Ureter (tissue), 1 donor: ENCODE results near the gene RANGAP1. TPM values are rescaled to one million over a fixed set of nuclear protein-coding genes. Genes with fewer than 3 reads are reported as not detected.
"Not testable (repeated sequence)": the region's sequence is repeated elsewhere in the genome, so short reads cannot be mapped to it uniquely, and the experiment has no call there.

Experiments used
- DNase-seq: peaks from one replicate; pipeline ENCODE4 v3.0.0-alpha.2; 2020; ENCODE audit warnings: low spot score
- total RNA-seq: library from RNA; stranded (reverse); gene quantifications from one replicate; pipeline ENCODE4 v1.2.4, GENCODE V29; 2023
- donor health status: DM: yes; HTN: yes; CAD: no.

The RANGAP1 gene
- total RNA-seq, 1 donor from 2014 or later, result 59.7 TPM

DNA sequence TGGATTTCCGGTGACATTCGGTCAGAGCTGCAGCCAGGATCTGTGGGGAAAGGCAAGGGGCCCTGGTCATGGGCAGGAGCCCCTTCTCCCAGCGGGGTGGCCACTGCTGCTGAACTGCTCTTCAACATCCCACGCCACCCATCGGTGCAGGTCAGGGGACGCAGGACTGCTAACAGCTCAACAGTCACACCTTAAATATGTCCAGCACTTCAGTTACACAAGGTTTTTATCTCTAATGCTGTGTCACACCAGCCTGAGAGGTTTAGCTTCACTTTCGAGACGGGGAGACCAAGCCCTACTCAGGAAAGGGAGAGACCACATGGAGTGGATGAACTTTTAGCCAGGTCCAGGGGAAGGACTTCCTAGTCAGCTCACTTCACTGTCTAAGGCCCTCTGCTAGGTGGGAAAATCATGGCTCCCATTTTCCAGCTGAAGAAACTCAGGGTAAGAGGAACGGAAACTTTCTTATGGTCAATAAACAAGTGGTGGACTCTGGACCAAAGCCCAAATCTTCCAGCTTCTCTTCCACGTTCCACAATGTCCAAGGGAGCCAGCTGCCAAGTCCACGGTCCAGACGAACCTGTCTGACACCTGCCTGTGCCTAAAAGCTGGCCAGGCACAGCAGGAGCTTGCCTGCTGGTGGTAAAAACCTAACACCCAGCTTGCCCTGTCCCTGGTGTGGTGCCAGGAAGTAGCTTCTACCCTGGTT is 24.3 kb downstream of the RANGAP1 start:
- no peak for DNase-seq

DNA sequence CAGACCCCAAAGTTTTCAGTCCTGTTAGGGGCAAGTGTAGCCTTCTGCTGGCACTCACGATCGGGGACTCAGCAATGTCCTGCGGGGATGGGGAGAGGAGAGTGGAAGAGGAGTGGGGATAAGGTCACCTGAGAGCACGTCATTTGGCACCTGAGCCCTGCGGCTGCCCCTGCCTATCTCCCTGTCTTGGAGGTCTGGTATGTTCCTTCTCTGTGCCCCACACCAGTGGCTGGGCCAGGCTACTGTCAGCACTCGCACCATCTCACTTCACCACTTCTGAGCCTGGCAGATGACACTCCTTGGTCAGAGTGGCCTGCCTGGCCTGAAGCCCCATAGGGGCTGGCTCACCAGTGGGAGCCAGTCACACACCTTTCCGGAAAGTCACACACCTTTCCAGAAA is 25.1 kb downstream of the RANGAP1 start:
- DNase-seq, result no peak

DNA sequence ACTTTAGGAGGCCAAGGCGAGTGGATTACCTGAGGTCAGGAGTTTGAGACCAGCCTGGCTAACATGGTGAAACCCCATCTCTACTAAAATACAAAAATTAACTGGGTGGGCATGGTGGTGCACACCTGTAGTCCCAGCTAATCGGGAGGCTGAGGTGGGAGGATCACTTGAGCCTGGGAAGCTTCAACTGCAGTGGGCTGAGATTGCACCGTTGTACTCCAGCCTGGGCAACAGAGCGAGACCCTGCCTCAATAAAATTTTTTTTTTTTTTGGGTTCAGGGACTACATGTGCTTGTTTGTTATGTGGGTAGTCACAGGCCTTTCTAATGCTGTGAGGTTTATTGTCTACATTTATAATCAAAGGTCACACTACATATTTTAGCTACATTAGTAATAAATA is 26.2 kb downstream of the RANGAP1 start:
- DNase-seq, result not testable (repeated sequence)

DNA sequence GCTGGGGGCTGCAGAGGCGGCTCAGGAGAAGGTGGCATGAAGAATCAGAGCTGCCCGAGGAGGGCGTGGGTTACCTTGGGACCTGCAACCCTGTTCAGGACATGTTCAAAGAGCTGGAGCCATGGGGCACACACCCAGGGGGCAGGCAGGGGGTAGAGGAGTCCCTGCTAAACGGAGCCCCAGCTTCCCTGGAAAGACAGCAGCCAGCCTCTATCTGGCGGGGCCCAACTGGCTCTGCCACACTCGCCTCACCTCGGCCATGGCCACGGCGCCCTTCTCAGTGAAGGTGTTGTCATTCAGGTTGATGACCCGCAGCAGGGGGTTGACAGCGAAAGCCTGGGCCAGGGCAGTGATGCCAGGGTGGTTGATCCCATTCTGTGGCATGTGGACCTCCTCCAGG is 28.3 kb downstream of the RANGAP1 start:
- DNase-seq, result no peak

DNA sequence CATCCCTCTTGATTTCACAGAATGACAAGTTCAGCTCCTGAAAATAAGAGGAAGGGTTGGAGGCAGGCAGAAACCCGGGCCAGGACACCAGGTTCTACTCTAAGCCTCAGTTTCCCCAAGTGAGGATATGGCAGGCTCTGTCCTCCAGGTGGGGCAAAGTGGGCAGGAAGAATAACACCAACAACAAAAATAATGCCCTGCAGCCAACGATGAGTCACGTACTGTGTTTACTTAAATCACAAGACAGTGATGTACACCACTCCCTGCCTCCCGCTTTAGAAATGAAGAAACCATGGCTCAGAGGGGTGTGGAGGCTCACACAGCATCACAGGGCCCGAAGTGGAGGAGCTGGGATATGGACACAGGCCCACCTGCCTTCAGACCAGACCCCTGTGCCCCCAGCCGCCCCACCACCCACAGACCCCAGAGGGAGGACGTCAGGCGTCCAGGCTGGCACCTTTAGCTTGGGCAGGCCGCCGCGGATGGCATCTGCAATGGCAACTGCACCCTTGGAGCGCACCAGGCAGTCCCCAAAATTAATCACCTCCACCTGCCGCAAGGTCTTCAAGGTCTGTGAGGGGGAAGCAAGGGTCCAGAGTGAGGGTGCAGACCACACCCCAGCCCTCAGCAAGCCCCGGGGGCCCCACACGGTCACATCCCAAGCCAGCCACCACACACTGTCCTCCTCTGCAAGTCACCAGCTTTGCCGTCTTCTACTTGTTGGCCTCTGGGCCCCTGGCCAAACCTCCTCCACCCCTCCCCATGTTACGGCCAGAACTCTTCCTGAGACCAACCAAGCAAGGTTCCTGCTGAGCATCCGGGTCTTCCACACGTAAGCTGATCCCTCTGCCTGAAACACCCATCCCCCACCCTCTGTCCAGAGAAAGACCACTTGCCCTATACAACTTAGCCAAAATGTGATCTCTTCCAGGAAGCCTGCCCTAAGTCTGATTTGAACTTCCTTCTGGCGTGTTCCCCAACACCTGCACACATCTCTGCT is 29.4 kb downstream of the RANGAP1 start:
- DNase-seq, result no peak

DNA sequence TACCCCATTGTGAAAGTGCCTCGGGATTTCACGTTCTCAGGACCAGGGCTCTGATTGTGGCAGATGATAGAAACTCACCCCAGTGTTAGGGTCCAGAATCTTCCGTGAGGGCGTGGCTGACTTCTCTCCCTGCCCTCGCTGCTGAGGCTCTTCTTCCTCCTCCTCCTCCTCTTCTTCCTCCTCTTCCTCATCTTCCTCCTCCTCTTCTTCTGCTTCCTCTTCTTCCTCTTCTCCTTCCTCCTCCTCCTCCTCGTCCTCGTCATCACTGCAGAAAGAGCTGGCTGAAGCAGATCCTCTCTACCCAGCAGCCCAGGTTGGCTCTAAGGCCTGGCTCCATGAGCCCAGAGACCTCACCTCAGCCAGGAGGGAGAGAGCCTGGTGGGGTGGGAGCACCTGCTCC is 31.8 kb downstream of the RANGAP1 start:
- no peak for DNase-seq

DNA sequence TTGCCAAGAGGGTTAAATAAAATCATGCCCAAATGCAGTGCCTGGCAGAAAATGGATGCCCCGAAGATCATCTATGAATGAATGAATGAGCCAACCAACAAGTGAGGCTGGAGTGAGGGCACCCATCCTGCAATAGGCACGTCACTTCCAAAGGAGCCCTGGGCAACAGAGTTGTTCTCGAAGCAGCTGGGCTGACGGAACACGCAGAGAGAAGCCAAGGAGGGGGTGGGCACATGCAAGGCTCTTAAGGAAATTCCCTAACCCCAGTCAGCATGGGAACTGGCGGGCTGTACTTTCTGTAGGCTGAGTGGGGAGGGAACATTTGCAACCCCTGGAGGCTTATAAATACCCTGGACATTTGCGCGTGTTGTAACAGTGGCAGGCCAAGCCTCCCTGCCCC is 33.6 kb downstream of the RANGAP1 start:
- no peak for DNase-seq

DNA sequence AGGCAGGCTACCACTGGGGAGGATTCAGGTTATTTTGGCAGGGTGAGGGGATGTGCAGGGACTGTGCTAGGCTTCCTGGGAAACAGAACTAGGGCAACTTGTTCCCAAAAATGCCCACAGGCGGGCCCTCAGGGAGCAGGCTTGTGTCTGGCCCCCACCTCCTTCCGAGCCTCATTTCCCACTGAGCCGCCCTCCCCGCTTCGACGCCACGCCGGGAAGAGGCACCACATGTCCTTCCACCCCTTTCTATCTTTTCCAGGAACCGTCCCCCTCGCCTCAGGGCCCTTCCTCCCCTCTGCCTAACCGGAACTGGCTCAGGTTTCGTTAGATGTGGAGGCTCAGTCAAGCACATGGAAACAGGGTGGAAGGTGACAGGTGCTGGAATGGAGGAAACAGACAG is 35.9 kb downstream of the RANGAP1 start:
- no peak for DNase-seq

DNA sequence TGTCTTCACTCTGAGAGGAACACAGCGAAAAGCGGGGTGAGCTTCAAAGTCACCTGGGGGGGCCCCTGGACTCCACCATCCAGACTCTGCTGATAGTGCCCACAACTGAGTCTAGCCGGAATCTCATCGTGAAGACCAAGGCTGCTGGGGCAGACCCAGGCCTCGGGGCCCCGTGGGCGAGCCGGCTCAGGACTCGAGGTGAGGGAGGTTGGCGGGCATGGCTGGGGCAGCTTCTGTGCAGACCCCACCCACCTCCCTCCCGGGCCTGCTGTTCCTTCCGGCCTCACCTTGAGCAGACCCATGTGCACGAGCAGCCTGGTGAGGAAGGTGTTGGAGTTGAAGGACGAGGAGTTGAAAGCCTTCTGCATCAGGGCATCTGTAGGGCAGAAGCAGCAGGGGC is 36.5 kb downstream of the RANGAP1 start:
- DNase-seq, result no peak

DNA sequence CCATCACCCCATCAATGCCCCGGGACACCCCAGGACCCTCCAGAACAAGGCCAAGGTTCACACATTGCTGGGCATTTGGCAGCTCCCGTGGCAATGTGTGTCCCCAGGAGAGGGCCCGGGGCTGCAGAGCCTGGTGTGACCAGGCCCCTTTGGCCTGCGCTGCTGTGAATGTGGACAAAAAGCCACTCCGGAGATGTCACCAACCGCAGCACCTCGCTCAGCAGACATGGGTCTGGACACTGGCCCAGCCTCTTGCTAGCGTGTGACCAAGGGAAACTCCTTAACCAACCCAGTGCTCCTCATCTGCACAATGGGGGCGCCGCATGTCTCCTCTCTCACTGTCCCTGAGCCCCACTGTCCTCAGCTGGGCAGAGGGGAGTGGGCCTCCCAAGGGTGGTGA is 37.2 kb downstream of the RANGAP1 start:
- no peak for DNase-seq

DNA sequence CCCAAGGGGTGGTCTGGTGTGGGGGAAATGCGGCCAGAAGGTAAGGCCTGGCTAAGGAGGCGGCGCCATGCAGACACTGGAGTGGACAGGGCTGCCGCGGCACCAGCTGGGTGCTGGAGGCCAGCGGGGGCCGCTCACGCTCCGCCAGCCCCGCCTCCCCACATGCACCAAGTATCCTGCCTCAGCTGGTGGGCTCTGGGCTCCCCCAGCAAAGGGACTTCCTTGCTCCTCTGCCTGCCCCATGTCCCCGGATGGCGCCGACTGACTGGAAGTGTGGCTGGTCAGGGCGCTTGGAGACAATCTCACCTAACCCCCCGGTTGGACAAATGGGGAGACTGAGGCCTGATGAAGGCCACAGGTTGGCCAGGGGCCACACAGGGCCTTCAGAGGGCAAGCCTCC is 37.7 kb downstream of the RANGAP1 start:
- DNase-seq, result no peak

DNA sequence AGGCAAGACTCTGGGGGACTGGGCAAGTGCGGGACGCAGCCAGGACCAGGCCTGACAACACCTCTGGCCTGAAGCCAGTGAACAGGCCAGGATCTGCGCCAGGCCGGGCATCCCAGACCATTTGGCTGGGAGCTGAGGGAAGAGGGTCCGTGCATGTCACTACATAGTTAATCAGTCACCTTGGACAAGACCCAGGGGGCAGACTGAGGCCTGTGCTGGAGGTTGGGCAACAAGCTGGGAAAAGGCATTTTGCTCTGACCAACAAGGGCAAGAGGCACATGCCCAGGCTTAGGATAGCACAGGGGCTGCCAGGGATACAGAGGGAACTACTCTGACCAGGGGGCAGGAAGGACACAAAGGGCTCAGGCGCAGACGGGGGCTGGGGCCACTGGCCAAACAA is 38.3 kb downstream of the RANGAP1 start:
- no peak for DNase-seq

DNA sequence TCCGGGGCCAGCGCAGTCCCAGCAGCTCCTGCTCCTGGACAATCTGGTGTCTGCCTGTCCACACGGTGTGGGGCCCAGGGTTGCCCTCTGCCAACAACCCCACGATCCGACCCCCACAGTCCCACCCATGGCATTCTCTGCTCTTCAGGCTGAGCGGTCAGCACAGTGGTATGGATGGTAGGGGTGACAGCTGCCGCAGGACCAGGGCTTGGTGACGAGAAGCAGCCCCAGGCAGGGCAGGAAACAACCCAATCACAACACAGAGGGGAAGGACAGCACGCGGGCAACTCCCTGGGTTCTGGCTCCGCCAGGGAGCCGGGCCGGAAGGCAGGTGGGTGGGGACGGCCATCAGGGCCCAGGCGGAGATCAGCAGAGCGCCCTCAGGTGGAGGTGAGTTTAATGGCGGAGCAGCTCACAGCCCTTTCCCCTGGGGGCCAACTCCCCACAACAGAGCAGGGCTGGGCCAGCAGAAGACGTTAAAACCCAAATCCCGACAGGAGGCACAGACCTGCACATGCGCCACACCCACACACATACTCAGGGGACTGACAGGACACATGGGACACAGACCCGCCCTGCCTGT is 40.0 kb downstream of the RANGAP1 start:
- DNase-seq, result no peak

DNA sequence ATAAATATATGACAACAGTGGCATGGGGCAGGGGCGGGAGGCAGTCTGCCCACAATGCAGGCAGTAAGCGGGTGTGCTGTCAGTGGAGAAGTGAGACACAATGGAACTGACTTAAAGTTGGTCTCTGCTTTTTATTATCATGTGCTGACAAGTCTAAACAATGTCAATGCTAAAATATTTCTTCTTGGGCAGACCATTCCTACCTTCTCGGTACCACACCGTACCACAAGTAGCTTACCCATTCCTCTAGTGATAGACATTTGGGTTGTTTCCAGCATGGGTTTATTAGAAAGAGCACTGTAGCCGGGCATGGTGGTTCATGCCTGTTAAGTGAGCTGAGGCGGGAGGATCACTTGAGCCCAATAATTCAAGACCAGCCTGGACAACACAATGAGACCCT is 42.6 kb downstream of the RANGAP1 start:
- no peak for DNase-seq

DNA sequence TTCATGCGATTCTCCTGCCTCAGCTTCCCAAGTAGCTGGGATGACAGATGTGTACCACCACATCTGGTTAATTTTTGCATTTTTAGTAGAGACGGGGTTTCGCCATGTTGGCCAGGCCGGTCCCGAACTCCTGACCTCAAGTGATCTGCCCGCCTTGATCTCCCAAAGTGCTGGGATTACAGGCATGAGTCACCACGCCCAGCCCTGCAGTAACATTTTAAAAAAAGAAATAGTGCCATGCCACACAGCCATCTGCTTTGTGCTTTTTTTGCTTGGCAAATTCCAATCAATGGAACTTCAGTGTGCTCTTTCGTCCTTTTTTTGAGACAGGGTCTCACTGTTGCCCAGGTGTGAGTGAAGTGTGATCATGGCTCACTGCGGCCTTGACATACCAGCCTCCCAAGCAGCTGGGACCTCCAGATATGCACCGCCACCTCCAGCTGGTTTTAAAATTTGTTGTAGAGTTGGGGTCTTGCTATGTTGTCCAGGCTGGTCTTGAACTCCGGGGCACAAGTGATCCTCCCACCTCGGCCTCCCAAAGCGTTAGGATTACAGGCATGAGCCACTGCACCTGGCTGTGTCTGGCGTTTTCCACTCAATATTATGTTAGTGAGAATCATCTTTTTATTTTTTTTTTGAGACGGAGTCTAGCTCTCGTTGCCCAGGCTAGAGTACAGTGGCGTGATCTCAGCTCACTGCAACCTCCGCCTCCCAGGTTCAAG is 43.4 kb downstream of the RANGAP1 start:
- DNase-seq, result no peak

DNA sequence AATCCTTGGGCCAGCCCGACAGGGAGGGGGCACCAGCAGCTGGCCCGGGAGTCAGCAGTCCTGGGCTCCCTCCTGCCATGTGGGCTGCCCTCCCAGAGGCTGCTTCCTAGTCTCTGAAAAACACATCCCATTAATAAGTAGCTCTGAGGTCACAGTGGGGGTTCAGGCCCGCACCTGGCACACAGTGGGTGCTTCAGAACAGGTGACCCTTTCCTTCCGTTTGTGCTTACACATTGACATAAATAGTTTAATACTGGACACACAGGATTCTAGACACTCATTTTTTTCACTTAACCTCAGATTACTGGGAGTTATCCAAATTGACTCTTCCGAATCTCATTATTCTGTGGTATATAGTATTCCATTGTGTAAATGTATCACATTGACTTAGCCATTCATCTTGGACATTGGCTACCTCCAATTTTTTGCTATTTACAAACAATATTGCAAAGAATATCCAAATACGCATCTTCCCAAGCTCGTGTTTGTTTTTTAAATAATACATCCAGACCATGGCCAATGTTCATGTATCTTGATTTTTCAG is 44.8 kb downstream of the RANGAP1 start:
- DNase-seq, result no peak

DNA sequence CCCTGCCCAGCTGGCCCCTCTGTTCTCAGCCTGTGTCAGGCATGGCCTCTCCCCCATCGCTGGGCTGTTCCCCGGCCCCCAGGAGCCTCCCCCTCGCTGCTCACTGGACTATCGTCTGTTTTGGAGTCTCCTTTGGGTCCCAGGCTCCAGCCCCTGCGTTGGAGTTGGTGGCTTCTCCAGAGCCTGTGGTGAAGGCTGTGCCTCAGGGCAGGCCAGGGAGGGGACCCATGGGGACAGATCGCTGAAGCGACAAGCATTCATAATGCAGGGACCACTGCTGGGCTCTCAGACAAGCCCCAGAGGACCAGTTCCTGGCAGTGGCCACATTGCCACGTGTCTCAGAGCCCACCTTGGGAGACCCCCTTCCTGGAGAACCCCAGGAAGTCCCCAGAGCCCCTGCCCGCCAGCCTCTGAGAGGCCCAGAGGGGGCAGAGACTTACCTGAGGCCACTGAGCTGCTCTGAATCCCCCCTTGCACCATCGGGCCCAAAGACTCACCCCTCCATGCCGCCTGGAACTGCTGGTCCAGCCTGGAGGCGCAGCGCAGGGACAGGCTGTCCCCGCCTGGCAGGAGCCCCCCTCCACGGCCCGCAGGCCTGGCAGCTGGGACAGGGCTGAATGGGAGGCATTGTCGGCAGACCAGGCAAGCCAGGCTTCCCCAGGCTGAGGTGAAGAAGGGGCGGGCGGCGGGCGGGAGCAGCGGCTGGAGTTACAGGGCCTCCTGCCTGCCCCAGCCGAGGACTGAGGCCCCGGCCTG is 45.4 kb downstream of the RANGAP1 start, which contains the start of gene CHADL:
Gene CHADL, minus strand, starts transcription at position 555 of the 756 bp plus-strand sequence. Its CDS starts 50 bp downstream, at position 505.
- no peak for DNase-seq

DNA sequence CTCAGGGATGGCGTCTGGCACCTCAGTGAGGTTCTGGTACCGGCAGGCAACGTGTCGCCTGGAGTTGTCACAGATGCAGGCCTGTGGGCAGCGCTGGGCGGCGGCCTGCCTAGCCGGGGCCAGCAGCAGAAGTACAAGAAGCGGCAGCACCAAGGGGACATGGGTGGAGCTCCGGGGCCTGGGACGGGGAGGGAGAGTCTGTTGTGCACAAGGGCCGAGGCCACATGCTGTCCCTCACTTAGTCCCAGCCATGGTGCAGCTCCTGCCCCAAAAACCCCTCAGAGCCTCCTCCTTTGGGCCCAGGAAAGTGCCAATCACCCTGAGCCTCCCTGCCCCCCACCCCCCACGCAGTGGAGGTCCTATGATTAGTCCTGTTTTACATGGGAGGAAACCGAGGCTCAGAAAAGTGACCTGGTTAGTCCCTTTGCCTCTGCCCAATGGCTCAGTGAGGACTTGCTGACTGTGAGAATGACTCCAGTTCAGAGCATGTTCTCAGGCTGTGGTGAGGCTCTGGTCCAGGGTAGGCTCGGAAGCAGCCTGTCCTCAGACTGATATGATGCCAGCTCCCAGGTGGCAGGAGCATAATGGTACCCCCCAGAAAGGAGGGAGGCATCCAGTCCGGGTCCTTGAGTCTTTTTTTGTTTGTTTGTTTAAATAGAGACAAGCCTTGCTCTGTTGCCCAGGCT is 46.4 kb downstream of the RANGAP1 start:
- DNase-seq, result no peak

DNA sequence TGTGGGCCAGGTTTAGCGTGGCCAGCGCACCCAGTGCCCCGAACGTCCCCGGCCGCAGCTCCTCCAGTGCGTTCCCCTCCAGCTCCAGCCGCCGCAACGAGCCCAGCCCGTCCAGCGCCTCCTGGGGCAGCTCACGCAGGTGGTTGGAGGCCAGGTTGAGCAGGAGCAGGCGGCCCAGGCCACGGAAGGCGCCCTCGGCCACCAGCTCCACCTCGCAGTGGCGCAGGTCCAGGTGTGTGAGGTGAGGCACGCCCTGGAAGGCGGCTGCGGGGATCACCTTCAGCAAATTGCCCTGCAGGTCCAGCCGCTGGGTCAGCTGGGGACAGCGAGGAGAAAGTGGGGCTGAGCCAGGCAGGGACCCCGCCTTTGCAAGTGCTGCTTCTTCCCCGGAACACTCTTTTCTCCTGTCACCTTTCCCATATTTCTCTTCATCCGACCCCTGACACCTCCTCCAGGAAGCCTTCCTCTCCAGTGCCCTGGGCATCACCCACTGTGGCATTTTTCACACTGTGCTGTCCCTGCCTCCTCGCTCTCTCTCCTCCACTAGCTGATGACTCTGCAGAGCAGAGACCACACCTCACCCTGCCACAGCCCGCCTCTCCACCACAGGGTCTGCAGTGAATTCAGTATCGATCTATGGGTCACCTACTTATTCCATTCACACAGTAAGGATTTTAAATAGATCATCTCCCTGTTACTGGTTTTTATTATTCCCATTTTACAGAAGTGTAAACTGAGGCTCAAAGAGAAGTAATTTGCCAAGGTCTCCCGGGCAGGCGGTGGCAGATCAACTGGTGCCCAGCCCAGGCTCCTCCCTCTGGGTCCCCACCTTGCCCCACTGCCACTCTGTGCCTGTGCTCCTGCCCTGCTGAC is 47.2 kb downstream of the RANGAP1 start:
- no peak for DNase-seq
